T-helper 1 cell treated with Interleukin-12 subunit alpha and Interleukin-12 subunit beta and Interleukin-4 antibody, amounts not matched to agents 30 μg/mL and 1 μg/mL, for 36 hours (primary cell): ENCODE data around the gene ZFAND4.
"Not testable (repeated sequence)": the region's sequence is repeated elsewhere in the genome, so short reads cannot be mapped to it uniquely, and the experiment has no call there.

ENCODE experiments used
- H3K27ac Mint-ChIP-seq: one replicate; pipeline ENCODE4 v1.8.0; 2021; ENCODE audit warnings: mild to moderate bottlenecking, mixed read lengths
- H3K27me3 Mint-ChIP-seq: one replicate; pipeline ENCODE4 v1.8.0; 2021; ENCODE audit warnings: low read depth, mixed read lengths
- H3K36me3 Mint-ChIP-seq: one replicate; pipeline ENCODE4 v1.8.0; 2021; ENCODE audit warnings: low read depth, mixed read lengths
- H3K4me1 Mint-ChIP-seq: one replicate; pipeline ENCODE4 v1.8.0; 2021; ENCODE audit warnings: low read depth, mixed read lengths
- H3K4me3 Mint-ChIP-seq: one replicate; pipeline ENCODE4 v1.8.0; 2021; ENCODE audit warnings: mild to moderate bottlenecking, moderate library complexity, mixed read lengths
- H3K9me3 Mint-ChIP-seq: one replicate; pipeline ENCODE4 v1.8.0; 2021; ENCODE audit warnings: mixed read lengths

Gene ZFAND4

DNA sequence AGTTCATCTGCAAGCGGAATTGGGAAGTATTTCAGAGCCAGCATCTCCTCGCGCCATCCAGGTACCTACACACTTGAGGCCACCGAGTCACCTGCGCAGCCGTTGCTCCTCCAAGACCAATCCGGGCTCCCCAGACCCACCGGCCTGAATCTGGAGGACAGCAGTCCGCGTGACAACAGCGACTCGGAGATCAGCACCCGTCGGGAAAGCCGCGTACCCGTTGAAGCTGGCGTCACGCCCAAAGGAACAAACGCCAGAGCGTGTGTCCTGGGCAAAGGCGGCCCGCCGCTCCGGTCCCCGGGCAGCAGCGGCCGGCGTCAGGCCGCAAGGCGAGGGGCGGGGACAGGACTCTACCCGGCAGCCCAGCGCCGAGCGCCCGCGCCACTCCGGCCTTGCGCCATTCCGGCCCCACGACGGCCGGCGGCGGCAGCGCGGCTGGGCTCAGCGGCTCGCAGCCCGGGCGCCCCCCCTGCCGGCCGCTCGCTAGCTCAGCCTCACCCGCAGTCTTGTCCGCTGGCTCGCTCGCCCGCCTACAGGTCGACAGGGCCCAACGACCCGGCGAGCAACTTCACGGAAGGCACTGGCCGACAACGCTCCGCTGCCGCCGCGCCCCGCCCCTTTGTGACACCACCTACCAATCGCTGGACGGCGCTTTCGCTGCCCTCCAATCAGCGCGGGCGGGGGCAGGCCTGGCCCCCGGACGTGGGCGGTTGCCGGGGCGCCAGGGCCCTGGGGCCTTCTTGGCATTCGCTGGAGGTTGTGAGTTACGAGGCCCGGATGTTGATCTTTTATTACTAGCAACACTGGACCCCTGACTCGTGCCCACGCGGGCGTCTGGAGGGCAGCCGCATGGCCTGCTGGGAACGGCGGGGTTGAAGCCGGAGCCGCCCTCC is at the start of gene ZFAND4:
ZFAND4 (minus strand) TSS at position 592 of the 893 bp plus-strand sequence. CDS start 9,047 bp downstream, outside the sequence.
- H3K27me3 Mint-ChIP-seq: no peaks in the 10 kb centered on the region
- no peaks in the 10 kb centered on the region for H3K9me3 Mint-ChIP-seq
- H3K27ac Mint-ChIP-seq: peak within 1 kb of the TSS; percentile 85
- H3K4me3 Mint-ChIP-seq: peak within 1 kb of the TSS; percentile 84
- peaks cover 5% of the 10 kb centered on the region for H3K36me3 Mint-ChIP-seq
- peaks cover 26% of the 10 kb centered on the region for H3K4me1 Mint-ChIP-seq

DNA sequence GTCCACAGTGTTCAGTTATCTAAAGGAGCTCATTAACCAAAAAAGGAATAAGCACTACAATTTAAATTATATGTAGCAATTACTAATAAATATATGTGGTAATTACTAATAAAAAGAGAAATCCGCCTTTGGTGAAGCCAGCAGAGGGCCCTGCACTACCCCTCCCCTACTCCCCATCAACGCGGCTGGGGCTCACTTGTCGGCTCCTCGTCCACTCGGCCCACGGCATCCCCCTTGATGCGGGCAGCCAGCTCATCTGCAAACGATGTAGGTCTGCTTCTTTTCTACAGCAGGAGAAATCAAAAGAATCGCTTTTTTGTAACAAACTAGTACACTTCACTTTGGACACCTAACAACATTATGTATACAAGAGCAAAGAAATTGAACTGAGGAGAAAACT is 48.9 kb upstream of the ZFAND4 start:
- H3K27ac Mint-ChIP-seq, H3K9me3 Mint-ChIP-seq, H3K4me1 Mint-ChIP-seq, H3K27me3 Mint-ChIP-seq, H3K36me3 Mint-ChIP-seq, H3K4me3 Mint-ChIP-seq: not testable (repeated sequence)

- not testable (repeated sequence) for H3K27ac Mint-ChIP-seq, H3K4me3 Mint-ChIP-seq, H3K36me3 Mint-ChIP-seq, H3K27me3 Mint-ChIP-seq, H3K4me1 Mint-ChIP-seq, H3K9me3 Mint-ChIP-seq
These were observed 45.1 kb upstream of the ZFAND4 start for GRCh38 chr10:45717642-45718041.

GRCh38 chr10:45717053-45717452 is 44.5 kb upstream of the ZFAND4 start:
- H3K4me3 Mint-ChIP-seq, H3K27me3 Mint-ChIP-seq: not testable (repeated sequence)

DNA sequence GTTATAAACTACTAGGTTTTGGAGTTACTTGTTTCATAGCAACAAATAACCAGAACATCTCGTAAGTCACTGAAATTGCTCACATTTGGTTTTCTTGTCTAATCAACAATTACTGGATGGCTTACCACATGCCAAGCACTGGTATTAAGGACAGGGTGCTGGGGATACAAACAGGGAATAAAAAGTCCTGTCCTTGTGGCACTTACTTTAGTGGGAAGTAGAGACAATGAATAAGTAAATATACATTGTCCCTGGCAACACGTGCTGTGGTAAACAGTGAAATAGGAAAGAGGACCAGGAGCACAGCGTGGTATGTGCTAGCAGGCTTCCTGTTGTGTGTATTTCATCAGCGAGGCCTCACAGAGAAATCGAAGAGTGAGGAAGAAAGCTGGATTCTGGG is 38.7 kb upstream of the ZFAND4 start:
- H3K27me3 Mint-ChIP-seq, H3K36me3 Mint-ChIP-seq, H3K27ac Mint-ChIP-seq, H3K4me3 Mint-ChIP-seq, H3K4me1 Mint-ChIP-seq, H3K9me3 Mint-ChIP-seq: not testable (repeated sequence)

More at GRCh38 chr10:45717053-45717452, 44.5 kb upstream of the ZFAND4 start:
- H3K27ac Mint-ChIP-seq, H3K9me3 Mint-ChIP-seq, H3K4me1 Mint-ChIP-seq, H3K36me3 Mint-ChIP-seq: not testable (repeated sequence)

DNA sequence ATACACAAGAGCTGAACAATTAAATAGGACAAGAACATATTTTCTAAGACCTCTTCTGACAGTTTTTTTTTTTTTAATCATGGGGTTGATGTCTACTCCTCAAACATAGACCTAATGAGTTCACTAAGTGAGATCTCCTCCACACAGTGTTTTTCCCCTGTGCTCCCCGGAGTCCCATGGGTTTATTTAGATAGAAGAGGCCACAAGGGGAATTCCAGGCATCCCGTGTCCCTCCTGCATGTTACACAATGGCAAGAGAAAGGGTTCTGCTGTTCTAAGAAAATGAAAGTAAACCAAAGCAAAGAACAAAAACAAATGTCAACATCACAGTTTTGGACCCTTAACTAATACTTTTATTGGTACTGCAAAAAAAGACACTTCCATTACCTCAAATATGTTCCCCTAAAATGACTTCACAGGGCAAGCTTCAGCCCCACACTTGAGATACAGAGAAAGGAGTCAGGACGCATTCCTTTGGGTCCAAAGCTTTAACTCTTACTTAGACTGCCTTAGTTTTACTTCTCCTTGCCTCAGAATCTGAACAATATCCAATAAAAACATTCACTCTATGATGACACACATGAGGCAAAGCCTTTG is 37.7 kb upstream of the ZFAND4 start:
- not testable (repeated sequence) for H3K36me3 Mint-ChIP-seq, H3K4me3 Mint-ChIP-seq, H3K27me3 Mint-ChIP-seq, H3K9me3 Mint-ChIP-seq, H3K4me1 Mint-ChIP-seq
- peak overlapping the region; percentile 83 for H3K27ac Mint-ChIP-seq

- not testable (repeated sequence) for H3K9me3 Mint-ChIP-seq, H3K4me3 Mint-ChIP-seq, H3K36me3 Mint-ChIP-seq, H3K4me1 Mint-ChIP-seq, H3K27me3 Mint-ChIP-seq, H3K27ac Mint-ChIP-seq
These were observed 5.9 kb upstream of the ZFAND4 start for GRCh38 chr10:45678467-45678866.

DNA sequence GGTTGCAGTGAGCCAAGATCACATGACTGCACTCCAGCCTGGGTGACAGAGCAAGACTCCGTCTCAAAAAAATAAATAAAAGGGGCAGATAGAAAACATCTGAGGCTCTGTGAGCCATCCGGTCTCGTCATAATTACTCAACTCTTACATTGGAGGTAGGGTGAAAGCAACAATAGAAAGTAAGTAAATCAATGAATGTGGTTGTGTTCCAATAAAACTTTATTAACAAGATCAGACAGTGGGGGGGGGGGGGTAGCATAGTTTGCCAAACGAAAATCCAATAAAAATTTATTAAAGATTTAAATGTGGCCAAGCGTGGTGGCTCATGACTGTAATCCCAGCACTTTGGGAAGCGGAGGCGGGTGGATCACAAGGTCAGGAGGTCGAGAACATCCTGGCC is 2.8 kb upstream of the ZFAND4 start:
- H3K27ac Mint-ChIP-seq: no peak overlapping the region
- peaks cover 15% of the 10 kb centered on the region for H3K4me1 Mint-ChIP-seq
- peaks cover 5% of the 10 kb centered on the region for H3K36me3 Mint-ChIP-seq
- H3K4me3 Mint-ChIP-seq: no peak overlapping the region
- H3K9me3 Mint-ChIP-seq: no peaks in the 10 kb centered on the region
- H3K27me3 Mint-ChIP-seq: no peaks in the 10 kb centered on the region

DNA sequence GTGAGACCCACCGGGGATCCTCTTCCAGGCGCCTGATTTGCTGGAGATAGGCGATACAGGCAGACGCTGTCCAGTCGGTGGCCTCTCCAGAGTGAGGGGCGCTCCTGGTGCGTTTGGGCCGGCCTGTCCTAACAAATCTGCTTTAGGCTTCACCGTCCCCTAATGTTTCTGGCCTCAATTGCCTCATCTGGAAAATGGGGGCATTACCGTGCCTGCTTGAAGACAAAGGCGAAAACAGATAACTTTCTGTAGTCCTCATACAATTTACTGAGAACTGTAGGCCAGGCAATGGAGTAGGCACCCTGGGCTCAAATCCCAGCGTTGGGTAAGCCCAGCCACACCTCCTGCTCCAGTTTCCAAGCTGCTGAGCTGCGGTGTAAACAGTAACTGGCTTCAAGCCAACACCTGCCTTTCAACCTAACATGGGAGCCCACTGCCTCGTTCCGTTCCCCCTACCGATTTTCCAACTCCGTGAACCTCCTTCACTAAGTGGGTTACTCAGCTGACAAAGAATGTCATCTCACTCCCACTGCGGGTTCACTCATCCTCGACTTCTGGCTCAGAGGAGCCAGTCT is 589 bp upstream of the ZFAND4 start:
- Mint-ChIP-seq H3K36me3 (peaks cover 5% of the 10 kb centered on the region), H3K4me1 (peaks cover 26% of the 10 kb centered on the region), H3K4me3 (peak overlapping the region; percentile 83), H3K27me3 (no peaks in the 10 kb centered on the region), H3K27ac (peak overlapping the region; percentile 78), H3K9me3 (no peaks in the 10 kb centered on the region)

GRCh38 chr10:45671300-45671699 is 1.3 kb downstream of the ZFAND4 start:
- H3K27me3 Mint-ChIP-seq, H3K36me3 Mint-ChIP-seq, H3K9me3 Mint-ChIP-seq: not testable (repeated sequence)
- peak overlapping the region; percentile 39 for H3K27ac Mint-ChIP-seq
- H3K4me1 Mint-ChIP-seq: peaks cover 26% of the 10 kb centered on the region
- H3K4me3 Mint-ChIP-seq: peak overlapping the region; percentile 84

GRCh38 chr10:45669897-45670296 is 2.7 kb downstream of the ZFAND4 start:
- H3K27ac Mint-ChIP-seq, H3K9me3 Mint-ChIP-seq, H3K27me3 Mint-ChIP-seq, H3K36me3 Mint-ChIP-seq: not testable (repeated sequence)
- Mint-ChIP-seq H3K4me3 (peak overlapping the region; percentile 18), H3K4me1 (peaks cover 26% of the 10 kb centered on the region)

DNA sequence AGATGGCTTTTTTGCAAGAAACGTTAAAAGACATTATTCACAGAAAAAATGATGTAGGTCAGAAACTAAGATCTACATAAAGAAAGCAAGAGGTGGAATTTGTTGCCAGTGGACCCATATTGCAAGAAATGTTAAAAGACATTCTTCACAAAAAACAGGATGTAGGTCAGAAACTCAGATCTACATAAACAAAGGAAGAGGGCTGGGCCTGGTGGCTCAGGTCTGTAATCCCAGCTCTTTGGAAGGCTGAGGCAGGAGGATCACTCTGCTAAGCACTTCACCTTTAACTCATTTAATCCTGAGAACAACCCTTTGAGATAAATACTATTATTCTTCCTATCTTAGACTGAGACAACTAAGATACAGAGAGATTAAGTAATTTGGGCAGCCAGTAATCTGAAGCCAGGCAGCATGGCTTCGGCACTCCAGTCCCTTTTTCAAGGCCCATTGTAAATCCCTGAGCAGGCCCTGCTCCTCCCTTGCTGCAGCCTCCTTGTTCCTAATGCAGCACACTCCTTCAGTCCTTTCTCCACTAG is 11.6 kb downstream of the ZFAND4 start:
- Mint-ChIP-seq H3K27me3 (no peaks in the 10 kb centered on the region), H3K9me3 (peaks cover 22% of the 10 kb centered on the region), H3K36me3 (peaks cover 42% of the 10 kb centered on the region), H3K4me1 (peaks cover 20% of the 10 kb centered on the region), H3K4me3 (no peak overlapping the region), H3K27ac (peak overlapping the region; percentile 4)

- Mint-ChIP-seq H3K36me3 (peaks cover 44% of the 10 kb centered on the region), H3K9me3 (peaks cover 22% of the 10 kb centered on the region), H3K27ac (no peak overlapping the region), H3K4me3 (no peak overlapping the region), H3K4me1 (peaks cover 27% of the 10 kb centered on the region), H3K27me3 (no peaks in the 10 kb centered on the region)
These were observed 15.3 kb downstream of the ZFAND4 start for GRCh38 chr10:45657033-45657926.

- Mint-ChIP-seq H3K27ac (no peak overlapping the region), H3K27me3 (no peaks in the 10 kb centered on the region), H3K9me3 (peaks cover 10% of the 10 kb centered on the region), H3K4me3 (no peak overlapping the region), H3K4me1 (peaks cover 15% of the 10 kb centered on the region), H3K36me3 (peaks cover 34% of the 10 kb centered on the region)
These were observed 17.4 kb downstream of the ZFAND4 start for GRCh38 chr10:45655219-45655618.
